Tongue (tissue), 2 donors: ENCODE measurements around the gene TP53I13. TPM values are rescaled to one million over a fixed set of nuclear protein-coding genes. Genes with fewer than 3 reads are reported as not detected.
A peak's percentile ranks its signal among the peaks of the same experiment; 100 is the strongest.

Experiments
- DNase-seq: peaks from one replicate; pipeline ENCODE4 v3.0.0-alpha.2; 2015
- total RNA-seq: library from RNA; depleted of rRNA; stranded (reverse); fragments of >200 nt; gene quantifications from one replicate; pipeline ENCODE4 v1.2.3, GENCODE V29; 2014

TP53I13 gene
- total RNA-seq, 1 donor from 2014 or later, result 54.5 TPM

DNA sequence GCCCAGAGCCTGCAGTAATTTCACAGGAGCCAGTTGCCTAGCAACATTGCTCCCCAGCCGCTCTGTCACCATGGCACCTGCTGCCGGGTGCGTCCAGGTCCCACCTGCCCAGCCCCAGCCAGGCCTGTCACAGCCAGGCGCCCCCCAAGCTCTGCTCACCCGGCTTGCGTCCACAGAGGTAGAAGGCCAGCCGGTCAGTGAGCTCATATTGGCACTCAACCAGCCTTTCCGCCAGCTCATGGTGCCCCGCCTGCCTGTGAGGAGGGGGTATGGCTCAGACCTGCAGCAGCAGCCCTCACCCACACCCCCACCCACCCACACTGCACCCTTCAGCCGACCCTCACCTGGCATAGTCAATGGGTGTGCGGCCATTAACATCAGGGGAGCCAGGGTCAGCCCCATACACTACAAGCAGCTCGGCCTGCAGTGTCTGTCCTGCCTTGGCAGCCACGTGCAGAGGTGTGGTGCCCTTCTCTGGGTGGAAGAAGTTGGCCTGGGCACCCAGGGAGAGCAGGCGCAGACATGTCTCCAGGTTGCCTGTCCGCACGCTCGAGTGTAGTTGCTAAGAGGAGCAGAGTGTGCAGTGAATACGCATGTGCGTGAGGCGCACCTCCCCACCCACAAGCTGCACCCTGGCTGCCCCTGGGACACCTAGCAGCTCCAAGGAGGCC lies 13.2 kb downstream of the TP53I13 start:
- no peak for DNase-seq

DNA sequence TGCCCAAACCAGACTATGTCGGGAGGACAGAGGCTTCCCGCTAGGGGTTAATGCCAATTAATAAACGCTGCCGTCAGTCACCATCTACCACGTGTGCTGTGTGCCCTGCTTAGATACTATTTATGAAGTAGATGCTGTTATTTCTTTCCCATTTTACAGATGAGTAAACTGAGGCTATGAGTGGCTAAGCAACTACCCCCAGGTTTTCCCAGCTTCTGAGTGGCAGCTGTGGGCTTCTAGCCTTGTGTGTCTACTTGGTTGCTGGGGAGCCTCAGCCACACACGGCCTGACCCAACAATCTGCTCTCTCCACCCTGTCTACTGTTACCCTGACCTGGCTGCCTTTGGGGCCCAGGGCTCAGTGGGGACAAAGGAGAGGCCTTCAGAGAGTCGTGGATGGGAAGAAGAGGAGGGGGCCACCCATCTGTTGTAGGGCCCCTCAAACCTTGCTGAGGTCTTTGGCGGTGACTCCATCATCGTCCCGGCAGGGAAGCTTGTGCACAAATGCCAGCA lies 13.8 kb downstream of the TP53I13 start:
- DNase-seq, result no peak

DNA sequence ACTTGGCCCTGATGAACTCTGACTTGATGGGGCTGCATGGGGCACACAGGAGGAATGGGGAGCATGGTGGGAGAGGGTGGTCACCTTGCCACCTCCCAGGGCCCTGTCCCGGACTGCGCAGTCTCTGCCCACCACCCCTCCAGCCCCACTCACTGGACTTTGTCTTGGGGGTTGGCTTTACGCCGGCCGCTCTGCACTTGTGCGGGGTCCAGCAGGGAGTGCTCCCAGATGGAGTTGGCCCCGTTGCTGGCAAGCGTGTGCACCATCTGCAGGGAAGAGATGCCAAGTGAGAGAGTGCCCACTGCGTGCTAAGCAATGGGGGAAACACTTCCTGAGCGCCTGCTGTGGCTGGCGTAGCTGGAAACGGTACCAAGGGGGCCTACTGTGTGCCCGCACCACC lies 14.3 kb downstream of the TP53I13 start:
- DNase-seq, result no peak

DNA sequence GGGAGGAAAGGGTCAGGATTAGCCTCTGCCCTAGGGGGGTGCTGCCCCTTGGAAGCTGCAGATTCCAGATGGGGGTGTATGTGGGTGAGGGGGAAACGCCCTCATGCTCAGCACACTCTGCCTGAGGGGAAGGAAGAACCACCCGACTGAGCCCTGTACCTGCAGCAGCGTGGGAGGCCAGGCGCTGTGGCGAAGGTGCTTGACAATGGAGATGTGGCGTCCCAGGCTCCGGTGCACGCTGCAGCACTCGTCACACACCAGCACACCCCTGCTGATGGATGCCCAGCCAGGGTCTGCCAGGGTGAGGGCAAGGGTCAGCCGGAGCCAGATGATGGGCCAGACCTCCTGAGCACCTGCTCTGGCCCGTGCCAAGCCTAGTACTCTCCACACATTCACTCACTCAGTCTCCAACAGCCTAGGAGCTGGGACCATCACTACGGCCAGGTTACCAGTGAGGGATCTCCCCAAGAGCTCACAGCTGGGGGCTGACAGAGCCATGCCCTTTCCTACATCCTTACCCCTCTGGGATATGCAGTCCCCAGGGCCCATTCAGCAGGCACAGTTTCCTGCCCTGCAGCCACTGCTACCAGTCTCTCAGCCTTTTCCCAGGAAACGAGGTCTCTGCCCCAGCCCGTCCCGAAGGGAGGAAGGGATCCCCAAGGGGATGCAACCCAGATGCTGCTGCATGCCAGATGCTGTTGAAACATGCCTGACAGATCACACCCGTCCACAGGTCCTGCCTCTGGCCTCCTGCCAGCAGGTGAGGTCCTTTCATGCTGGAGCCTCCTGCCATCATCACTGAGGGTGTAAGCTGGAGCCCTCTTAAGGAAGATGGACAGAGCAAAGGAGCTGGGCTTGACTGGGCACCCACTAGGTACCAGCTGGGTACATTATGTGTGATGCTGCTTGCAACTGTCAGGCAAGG lies 15.1 kb downstream of the TP53I13 start:
- DNase-seq, result no peak

GRCh38 chr17:29584452-29585079 lies 16.1 kb downstream of the TP53I13 start:
- DNase-seq, result no peak

DNA sequence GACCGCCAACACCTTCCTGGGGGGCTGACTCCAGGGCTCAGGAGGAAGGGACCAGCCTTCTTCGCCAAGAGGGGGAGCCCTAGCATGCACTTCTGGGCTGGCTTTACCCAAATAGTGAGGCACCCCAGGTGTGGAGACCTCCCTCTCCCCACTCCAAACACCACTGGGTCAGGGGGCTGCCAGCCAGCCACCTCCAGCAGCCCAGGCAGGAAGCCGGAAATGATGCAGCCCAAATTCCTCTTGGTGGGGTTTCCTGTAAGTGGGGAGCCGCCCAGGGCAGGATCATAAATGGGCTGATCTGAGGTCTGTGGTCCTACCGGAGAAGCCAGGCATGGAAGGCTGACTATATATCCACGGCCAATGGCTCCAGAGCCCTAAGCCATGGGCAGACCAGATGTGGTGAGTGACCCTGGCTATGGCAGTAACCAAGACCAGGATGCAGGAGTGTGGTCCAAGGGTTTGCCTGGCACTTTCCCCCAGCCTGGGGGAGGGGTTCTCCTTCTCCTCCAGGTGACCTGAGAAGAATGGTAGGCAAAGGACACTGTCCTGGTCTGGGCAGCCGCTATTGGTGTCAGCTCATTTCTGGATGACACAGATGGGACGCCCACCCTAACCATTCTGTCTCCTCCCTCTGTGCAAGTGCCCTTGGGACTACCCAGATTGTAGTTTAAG lies 16.7 kb downstream of the TP53I13 start:
- DNase-seq, result no peak

DNA sequence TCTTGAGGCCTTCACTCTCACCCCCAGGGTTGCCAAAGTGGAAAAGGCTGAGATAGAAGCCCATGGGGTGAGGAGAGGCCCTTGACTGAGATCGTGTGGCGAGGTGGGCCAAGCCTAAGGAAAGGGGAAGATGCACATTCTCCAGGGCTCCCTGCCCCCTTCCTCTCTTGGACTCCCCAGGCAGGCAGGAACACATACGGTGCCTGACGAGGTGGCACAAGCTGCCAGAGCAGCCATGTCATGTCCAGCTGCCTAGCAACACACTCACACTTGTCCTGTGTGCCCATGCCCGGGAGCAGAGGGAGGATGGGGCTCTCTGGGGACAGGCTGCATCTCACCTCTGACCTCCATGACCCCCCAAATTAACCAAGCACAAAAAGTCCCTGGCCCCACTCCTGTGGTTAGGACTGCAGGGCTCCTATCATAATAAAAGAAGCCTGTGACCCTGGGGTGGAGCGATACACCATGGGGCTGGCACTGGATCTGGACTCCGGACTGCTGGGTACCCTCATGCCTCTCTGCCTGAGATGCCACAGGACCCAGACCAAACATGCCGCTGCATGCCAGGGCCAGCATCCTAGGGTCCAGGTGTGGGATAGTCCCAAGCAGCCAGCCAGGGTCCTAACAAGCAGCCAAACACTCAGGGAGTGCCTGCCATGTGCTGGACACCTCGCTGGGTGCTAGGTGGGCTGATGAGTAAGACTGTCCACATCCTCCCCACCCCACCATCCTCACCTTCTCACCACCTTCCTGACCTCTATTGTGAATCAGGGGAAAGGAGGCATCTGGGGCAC lies 18.4 kb downstream of the TP53I13 start:
- DNase-seq, result no peak

- no peak for DNase-seq
Observed at GRCh38 chr17:29587591-29587990, 19.1 kb downstream of the TP53I13 start.

DNA sequence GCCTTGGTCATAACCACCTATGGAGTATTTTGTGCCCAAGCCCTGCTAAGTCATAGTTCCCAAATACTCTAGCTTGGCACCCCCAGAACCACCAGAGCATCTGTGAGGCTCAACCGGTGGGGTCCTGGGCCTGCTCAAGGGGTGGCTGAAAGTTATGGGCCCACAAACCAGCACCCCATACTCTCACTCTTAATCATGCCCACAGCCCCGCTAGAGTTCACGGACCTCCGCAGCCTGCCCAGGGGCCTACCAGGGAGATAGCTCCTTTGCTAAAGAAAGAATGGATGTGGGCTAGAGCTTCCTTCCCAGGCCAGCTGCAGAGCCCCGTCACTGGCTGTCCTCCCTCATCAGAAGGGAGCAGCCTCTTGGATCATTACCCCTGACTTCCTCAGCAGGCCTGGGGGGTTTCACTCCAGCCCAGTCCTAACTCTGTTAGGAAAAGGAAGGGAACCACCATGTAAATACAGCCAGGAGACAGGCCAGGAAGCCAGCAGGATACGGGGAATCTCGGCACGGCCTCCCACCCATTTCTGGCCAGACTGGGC lies 19.6 kb downstream of the TP53I13 start:
- no peak for DNase-seq

GRCh38 chr17:29588562-29589411 lies 20.3 kb downstream of the TP53I13 start:
- no peak for DNase-seq

- DNase-seq, result peak; percentile 94
Observed at GRCh38 chr17:29589524-29590410, 21.3 kb downstream of the TP53I13 start, which contains the start of gene GIT1. Gene GIT1, minus strand, starts transcription at chr17:29589648. Its CDS starts 270 bp downstream, at chr17:29589378.

DNA sequence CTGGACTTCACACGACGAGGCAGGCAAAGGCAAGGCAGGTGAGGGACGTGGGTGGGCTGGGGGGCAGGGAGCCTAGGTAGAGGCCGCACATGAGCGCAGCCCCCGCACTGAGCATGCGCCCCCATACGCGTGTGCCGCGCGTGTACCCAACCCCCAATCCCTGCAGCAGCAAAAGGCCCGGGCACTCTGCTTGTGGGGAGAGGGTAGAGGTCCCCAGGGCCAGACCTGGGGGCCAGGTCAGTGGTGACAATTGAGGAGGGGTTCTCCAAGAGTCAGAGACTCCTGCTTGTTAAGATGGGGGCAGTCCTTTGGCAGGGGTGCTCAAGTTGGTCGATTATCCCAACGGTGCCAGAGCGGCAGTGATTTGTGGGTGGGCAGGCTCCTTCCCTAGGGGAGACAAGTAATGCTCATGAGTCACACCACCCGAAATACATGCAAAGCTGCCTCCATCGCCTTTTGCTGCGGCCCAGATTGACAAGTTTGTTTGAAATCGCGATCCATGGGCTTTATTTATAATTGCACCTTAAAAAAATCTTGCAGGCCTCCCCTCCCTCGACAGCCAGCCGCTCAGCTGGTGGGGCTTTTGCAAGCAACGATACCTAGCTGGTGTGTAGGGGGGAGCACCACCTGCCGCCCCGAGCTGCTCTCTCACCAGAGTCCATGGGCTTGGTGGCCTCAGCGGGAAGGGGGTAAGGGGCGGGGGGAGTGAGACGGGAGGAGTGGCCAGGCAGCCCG lies 22.1 kb downstream of the TP53I13 start:
- DNase-seq, result no peak

GRCh38 chr17:29591146-29591736 lies 22.7 kb downstream of the TP53I13 start:
- DNase-seq, result peak; percentile 75

GRCh38 chr17:29591737-29592608 lies 23.5 kb downstream of the TP53I13 start:
- peak; percentile 95 for DNase-seq

DNA sequence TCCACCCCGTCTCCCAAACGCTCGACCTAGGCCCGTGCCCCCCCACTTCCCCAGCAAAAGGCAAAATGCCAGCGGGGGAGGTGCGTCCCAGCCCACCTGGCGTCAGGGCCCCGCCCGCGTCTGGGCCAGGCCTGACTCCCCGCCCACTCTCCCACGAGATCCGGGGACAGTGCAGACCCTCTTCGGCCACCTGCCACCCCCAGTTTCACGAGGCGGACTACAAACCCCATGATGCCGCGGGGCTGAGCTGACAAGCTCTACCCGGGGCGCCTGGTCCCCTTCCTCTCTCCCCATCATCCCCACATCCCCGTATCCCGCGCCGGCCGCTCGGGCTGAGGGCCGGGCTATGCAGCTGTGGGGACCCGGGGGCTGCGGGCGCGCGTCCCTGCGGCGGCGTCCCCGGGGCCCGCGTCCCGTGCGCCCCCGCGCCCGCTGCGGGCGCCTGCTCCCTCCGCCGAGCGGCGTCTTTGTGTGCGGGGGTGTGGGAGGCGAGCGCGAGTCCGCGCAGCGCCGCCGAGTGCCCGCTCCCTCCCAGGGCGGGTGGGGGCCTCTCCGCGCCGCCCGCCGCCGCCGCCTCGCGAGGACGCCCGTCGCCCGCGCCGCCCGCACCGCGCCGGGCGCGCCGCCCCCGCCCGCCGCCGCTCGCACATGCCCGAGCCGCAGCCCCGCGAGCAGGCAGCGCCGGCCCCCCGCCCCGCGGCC lies 24.5 kb downstream of the TP53I13 start, which contains the start of gene ANKRD13B:
Gene ANKRD13B (plus strand): TSS at position 283 of the 702 bp plus-strand sequence. CDS start 490 bp downstream, outside the sequence.
- peak; percentile 67 for DNase-seq
